Panc1 (cell line): Measurements from ENCODE around the gene CCDC57.
A peak's percentile ranks its signal among the peaks of the same experiment; 100 is the strongest.

ENCODE experiments used
- POLR2AphosphoS5 ChIP-seq: IDR thresholded peaks from 2 replicates; pipeline ENCODE4 v1.6.1; 2012; ENCODE audit warnings: mild to moderate bottlenecking, low read depth, low read length, moderate library complexity
- SIN3A ChIP-seq: IDR thresholded peaks from 2 replicates; pipeline ENCODE4 v1.6.1; 2012; ENCODE audit warnings: low read depth, mild to moderate bottlenecking, low read length, moderate library complexity, borderline replicate concordance; ENCODE audit not compliant: insufficient read depth
- TF ChIP-seq, protein P1 (sequence below): fragments of 450-650 bp; IDR thresholded peaks from 2 replicates; pipeline ENCODE4 v1.5.1; 2017; ENCODE audit warnings: mild to moderate bottlenecking
- TF ChIP-seq, protein P2 (sequence below), 2 experiments: IDR thresholded peaks; 2 replicates each; pipeline ENCODE4 v1.6.1; 2011 to 2012; ENCODE audit warnings: low read depth in 2 of 2, control low read depth in 1 of 2, low read length in 1 of 2, mild to moderate bottlenecking in 1 of 2, moderate library complexity in 1 of 2; ENCODE audit not compliant: insufficient read depth in 1 of 2

DNA sequence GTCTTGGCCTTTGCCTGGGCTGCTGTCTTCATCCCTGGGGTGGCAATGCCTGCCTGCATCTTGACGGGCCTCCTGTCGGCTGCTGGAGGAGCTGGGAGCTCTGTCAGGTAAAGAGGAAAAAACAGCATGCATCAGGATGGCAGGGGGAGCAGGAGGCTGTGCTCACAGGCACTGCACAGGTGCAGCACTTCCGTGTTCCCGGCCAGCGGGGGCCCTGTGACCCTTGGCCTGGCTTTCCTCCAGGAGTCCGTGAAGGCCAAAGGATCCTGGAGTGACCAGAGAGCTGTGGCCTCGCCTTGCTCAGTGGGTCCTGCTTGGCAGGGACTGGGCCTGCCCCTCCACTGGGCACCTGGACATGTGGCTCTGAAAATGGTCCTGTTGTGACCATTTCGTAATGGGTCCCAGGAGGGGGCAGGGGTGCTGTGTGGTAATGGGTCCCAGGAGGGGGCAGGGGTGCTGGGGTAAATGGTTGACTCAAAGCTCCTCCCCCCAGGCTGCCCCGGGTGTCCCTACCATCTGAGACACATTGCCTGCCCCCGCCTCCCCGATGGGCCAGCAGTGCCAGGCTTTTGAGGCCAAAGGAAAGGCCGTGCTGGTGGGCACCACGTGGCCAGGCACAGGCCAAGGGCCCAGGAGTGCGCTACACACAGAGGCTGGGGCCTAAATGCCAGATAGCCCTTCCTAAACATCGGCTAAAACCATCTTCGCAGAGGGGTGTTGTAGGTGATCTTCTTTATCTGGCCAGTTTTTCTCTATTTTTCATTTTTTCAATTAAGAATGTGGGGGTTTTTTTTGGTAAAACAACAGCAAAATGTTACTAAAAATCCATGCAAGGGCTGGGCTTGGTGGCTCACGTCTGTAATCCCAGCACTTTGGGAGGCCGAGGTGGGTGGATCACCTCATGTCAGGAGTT is 110.6 kb downstream of the CCDC57 start:
- no peak for TF ChIP-seq SIN3A
- TF ChIP-seq, protein P1, sequence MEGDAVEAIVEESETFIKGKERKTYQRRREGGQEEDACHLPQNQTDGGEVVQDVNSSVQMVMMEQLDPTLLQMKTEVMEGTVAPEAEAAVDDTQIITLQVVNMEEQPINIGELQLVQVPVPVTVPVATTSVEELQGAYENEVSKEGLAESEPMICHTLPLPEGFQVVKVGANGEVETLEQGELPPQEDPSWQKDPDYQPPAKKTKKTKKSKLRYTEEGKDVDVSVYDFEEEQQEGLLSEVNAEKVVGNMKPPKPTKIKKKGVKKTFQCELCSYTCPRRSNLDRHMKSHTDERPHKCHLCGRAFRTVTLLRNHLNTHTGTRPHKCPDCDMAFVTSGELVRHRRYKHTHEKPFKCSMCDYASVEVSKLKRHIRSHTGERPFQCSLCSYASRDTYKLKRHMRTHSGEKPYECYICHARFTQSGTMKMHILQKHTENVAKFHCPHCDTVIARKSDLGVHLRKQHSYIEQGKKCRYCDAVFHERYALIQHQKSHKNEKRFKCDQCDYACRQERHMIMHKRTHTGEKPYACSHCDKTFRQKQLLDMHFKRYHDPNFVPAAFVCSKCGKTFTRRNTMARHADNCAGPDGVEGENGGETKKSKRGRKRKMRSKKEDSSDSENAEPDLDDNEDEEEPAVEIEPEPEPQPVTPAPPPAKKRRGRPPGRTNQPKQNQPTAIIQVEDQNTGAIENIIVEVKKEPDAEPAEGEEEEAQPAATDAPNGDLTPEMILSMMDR = no peak
- TF ChIP-seq, protein P2, sequence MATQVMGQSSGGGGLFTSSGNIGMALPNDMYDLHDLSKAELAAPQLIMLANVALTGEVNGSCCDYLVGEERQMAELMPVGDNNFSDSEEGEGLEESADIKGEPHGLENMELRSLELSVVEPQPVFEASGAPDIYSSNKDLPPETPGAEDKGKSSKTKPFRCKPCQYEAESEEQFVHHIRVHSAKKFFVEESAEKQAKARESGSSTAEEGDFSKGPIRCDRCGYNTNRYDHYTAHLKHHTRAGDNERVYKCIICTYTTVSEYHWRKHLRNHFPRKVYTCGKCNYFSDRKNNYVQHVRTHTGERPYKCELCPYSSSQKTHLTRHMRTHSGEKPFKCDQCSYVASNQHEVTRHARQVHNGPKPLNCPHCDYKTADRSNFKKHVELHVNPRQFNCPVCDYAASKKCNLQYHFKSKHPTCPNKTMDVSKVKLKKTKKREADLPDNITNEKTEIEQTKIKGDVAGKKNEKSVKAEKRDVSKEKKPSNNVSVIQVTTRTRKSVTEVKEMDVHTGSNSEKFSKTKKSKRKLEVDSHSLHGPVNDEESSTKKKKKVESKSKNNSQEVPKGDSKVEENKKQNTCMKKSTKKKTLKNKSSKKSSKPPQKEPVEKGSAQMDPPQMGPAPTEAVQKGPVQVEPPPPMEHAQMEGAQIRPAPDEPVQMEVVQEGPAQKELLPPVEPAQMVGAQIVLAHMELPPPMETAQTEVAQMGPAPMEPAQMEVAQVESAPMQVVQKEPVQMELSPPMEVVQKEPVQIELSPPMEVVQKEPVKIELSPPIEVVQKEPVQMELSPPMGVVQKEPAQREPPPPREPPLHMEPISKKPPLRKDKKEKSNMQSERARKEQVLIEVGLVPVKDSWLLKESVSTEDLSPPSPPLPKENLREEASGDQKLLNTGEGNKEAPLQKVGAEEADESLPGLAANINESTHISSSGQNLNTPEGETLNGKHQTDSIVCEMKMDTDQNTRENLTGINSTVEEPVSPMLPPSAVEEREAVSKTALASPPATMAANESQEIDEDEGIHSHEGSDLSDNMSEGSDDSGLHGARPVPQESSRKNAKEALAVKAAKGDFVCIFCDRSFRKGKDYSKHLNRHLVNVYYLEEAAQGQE (IDR thresholded peaks at IDR 0.05; ENCODE audit: insufficient read depth in 1 of 2, low read depth in 2 of 2, low read length in 1 of 2) = 0 out of 4 replicates have a peak, but pooled peaks of 1 of the 2 experiments have one; percentile 14
- TF ChIP-seq POLR2AphosphoS5 = peak; percentile 41; the same call in 1 of the 2 replicates
